Activated naive CD8-positive, alpha-beta T cell treated with anti-CD3 and anti-CD28 coated beads, Interleukin-2, amount 50 U/mL, for 16 hours (primary cell): ENCODE measurements around the gene DENND2D.

ENCODE experiments used
- DNase-seq: peaks from one replicate; pipeline ENCODE4 v3.0.0-alpha.2; 2020; ENCODE audit warnings: low read depth, low spot score

Gene DENND2D

GRCh38 chr1:111202707-111203623 lies 2.5 kb upstream of the DENND2D start:
- DNase-seq, result no peak

GRCh38 chr1:111202366-111202706 lies 1.9 kb upstream of the DENND2D start:
- DNase-seq, result no peak

- DNase-seq, result no peak
These were observed 1.0 kb upstream of the DENND2D start for GRCh38 chr1:111201275-111202090.

GRCh38 chr1:111200802-111201161 lies 336 bp upstream of the DENND2D start:
- DNase-seq, result no peak

- DNase-seq, result no peak
These were observed 1.1 kb downstream of the DENND2D start for GRCh38 chr1:111199329-111199728.

GRCh38 chr1:111198836-111199235 lies 1.6 kb downstream of the DENND2D start:
- DNase-seq, result no peak

- peak; percentile 49 for DNase-seq
These were observed 2.7 kb downstream of the DENND2D start for GRCh38 chr1:111197598-111198284.

GRCh38 chr1:111196213-111196612 lies 4.2 kb downstream of the DENND2D start:
- no peak for DNase-seq

- no peak for DNase-seq
These were observed 5.3 kb downstream of the DENND2D start for GRCh38 chr1:111195002-111195684.

GRCh38 chr1:111193712-111194480 lies 6.5 kb downstream of the DENND2D start:
- no peak for DNase-seq

GRCh38 chr1:111192658-111193519 lies 7.6 kb downstream of the DENND2D start:
- no peak for DNase-seq

- no peak for DNase-seq
These were observed 8.4 kb downstream of the DENND2D start for GRCh38 chr1:111192074-111192473.

GRCh38 chr1:111191496-111191895 lies 8.9 kb downstream of the DENND2D start:
- no peak for DNase-seq

GRCh38 chr1:111190931-111191451 lies 9.5 kb downstream of the DENND2D start:
- no peak for DNase-seq

- DNase-seq, result no peak
These were observed 15.8 kb downstream of the DENND2D start for GRCh38 chr1:111184663-111185062.

GRCh38 chr1:111183308-111184069 lies 17.0 kb downstream of the DENND2D start:
- DNase-seq, result no peak

- no peak for DNase-seq
These were observed 18.4 kb downstream of the DENND2D start for GRCh38 chr1:111182052-111182451.

- DNase-seq, result no peak
These were observed 20.4 kb downstream of the DENND2D start for GRCh38 chr1:111179968-111180533.

- DNase-seq, result no peak
These were observed 23.8 kb downstream of the DENND2D start for GRCh38 chr1:111176678-111177077.
